GM18511 (cell line): ENCODE measurements around the gene TNFRSF14.

Source experiments
- ATAC-seq: cut with Tn5 transposase; IDR thresholded peaks from one replicate; pipeline ENCODE4 v1.9.1; 2021; ENCODE audit warnings: mild to moderate bottlenecking, moderate library complexity; ENCODE audit not compliant: unreplicated experiment

The TNFRSF14 gene

DNA sequence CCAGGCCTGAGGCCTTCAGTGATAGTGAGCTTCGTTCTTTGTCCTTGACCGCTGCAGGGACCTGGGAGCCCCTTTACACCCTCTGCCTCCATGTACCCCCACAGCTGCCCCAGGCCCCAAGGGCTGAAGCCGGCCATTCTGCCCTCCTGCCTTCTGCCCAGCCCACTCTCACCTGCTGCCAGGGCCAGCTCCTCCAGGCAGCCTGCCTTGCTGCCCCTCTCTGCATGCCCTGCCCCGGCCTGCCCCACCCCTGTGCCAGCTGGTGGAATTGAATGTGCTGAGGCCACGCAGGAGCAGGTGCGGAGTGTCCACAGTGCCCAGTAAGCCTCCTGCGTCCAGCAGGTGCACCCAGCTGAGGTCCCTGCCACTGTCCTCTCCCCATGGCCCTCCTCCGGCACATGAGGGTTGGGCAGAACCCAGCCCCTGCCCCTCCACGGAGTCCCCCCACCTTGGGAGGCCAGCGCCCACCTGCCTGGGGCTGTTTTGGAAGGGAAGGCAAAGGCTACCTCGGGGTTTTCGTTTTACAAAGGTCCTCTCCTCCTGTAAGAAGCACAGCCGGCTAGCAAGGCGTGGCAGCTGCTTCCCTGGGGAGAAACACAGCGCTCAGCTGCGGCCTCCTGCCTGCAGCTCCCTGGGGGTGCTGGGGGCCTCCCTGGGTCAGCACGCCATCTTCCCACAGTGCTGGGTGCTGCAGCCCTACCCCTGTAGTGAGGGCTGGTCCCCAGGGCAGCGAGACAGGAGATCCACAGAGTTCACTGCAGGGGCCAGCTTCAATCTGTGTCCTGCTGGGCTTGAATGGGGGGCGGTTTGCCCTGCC is 55.7 kb downstream of the TNFRSF14 start:
- ATAC-seq: no peak

- ATAC-seq: no peak
Measured at GRCh38 chr1:2612591-2613365, 56.6 kb downstream of the TNFRSF14 start.
